SK-N-SH treated with all-trans-retinoic acid at 6 μM for 48 hours (cell line): Measurements from ENCODE around the gene KLHL21.
A peak's percentile ranks its signal among the peaks of the same experiment; 100 is the strongest.

Experiments
- ATAC-seq: fragments of 200-7000 bp; cut with Tn5 transposase; 3 replicates; pipeline ENCODE4 v1.9.1; 2020; ENCODE audit warnings: mild to moderate bottlenecking, moderate library complexity
- ARNTL ChIP-seq: fragments of 450-650 bp; formaldehyde crosslinking; IDR thresholded peaks from 2 replicates; pipeline ENCODE4 v1.5.0; 2020; ENCODE audit warnings: low read depth, mild to moderate bottlenecking, moderate library complexity, borderline replicate concordance
- CSDC2 ChIP-seq: fragments of 250-450 bp; sonication (Bioruptor Pico); IDR thresholded peaks from 2 replicates; pipeline ENCODE4 v1.5.0; 2020; ENCODE audit warnings: mild to moderate bottlenecking, moderate library complexity
- CSRNP3 ChIP-seq: fragments of 250-450 bp; sonication (Bioruptor Pico); IDR thresholded peaks from 2 replicates; pipeline ENCODE4 v1.5.1; 2021; ENCODE audit warnings: mild to moderate bottlenecking, moderate library complexity
- ESRRG ChIP-seq: fragments of 250-450 bp; sonication (Bioruptor Pico); IDR thresholded peaks from 2 replicates; pipeline ENCODE4 v1.6.1; 2021; ENCODE audit warnings: mild to moderate bottlenecking
- GLIS3 ChIP-seq: fragments of 250-450 bp; sonication (Bioruptor Pico); IDR thresholded peaks from 2 replicates; pipeline ENCODE4 v1.5.0; 2020; ENCODE audit warnings: mild to moderate bottlenecking, moderate library complexity
- ISL1 ChIP-seq: fragments of 250-450 bp; sonication (Bioruptor Pico); IDR thresholded peaks from 2 replicates; pipeline ENCODE4 v2.1.2; 2022; ENCODE audit warnings: mild to moderate bottlenecking, moderate library complexity
- OSR1 ChIP-seq: fragments of 250-450 bp; sonication (Bioruptor Pico); IDR thresholded peaks from 2 replicates; pipeline ENCODE4 v1.8.0; 2022; ENCODE audit warnings: moderate library complexity, mild to moderate bottlenecking, inconsistent platforms
- PATZ1 ChIP-seq: fragments of 250-450 bp; sonication (Bioruptor Pico); IDR thresholded peaks from 2 replicates; pipeline ENCODE4 v1.8.0; 2020; ENCODE audit warnings: mild to moderate bottlenecking, moderate library complexity, borderline replicate concordance
- POU6F1 ChIP-seq: fragments of 250-450 bp; sonication (Bioruptor Pico); IDR thresholded peaks from 2 replicates; pipeline ENCODE4 v1.8.0; 2021; ENCODE audit warnings: low read depth, mild to moderate bottlenecking, moderate library complexity, borderline replicate concordance
- PPARA ChIP-seq: fragments of 250-450 bp; sonication (Bioruptor Pico); IDR thresholded peaks from 2 replicates; pipeline ENCODE4 v1.5.0; 2020; ENCODE audit warnings: mild to moderate bottlenecking, borderline replicate concordance
- RARB ChIP-seq: fragments of 250-450 bp; sonication (Bioruptor Pico); IDR thresholded peaks from 2 replicates; pipeline ENCODE4 v1.8.0; 2021; ENCODE audit warnings: mild to moderate bottlenecking, moderate library complexity
- TCF4 ChIP-seq: fragments of 250-450 bp; sonication (Bioruptor Pico); IDR thresholded peaks from 2 replicates; pipeline ENCODE4 v1.8.0; 2021; ENCODE audit warnings: mild to moderate bottlenecking, moderate library complexity, borderline replicate concordance
- TOX ChIP-seq: fragments of 250-450 bp; sonication (Bioruptor Pico); IDR thresholded peaks from 2 replicates; pipeline ENCODE4 v1.8.0; 2021; ENCODE audit warnings: mild to moderate bottlenecking, moderate library complexity, borderline replicate concordance
- TSHZ2 ChIP-seq: fragments of 250-450 bp; sonication (Bioruptor Pico); IDR thresholded peaks from 2 replicates; pipeline ENCODE4 v1.5.0; 2020; ENCODE audit warnings: mild to moderate bottlenecking, moderate library complexity
- ZC3H10 ChIP-seq: fragments of 250-450 bp; sonication (Bioruptor Pico); IDR thresholded peaks from 2 replicates; pipeline ENCODE4 v1.5.1; 2021; ENCODE audit warnings: mild to moderate bottlenecking, moderate library complexity
- ZFP3 ChIP-seq: fragments of 250-450 bp; sonication (Bioruptor Pico); IDR thresholded peaks from 2 replicates; pipeline ENCODE4 v1.5.0; 2020; ENCODE audit warnings: mild to moderate bottlenecking, moderate library complexity
- ZFP30 ChIP-seq: fragments of 450-650 bp; formaldehyde crosslinking; IDR thresholded peaks from 2 replicates; pipeline ENCODE4 v1.5.0; 2022; ENCODE audit warnings: mild to moderate bottlenecking, moderate library complexity
- ZNF565 ChIP-seq: fragments of 450-650 bp; formaldehyde crosslinking; conservative IDR thresholded peaks from 2 replicates; pipeline ENCODE4 v1.5.0; 2020; ENCODE audit warnings: low read depth, mild to moderate bottlenecking, moderate library complexity
- ZNF70 ChIP-seq: fragments of 450-650 bp; formaldehyde crosslinking; IDR thresholded peaks from 2 replicates; pipeline ENCODE4 v1.5.0; 2020; ENCODE audit warnings: mild to moderate bottlenecking, moderate library complexity
- ZNF8 ChIP-seq: fragments of 450-650 bp; formaldehyde crosslinking; IDR thresholded peaks from 2 replicates; pipeline ENCODE4 v1.5.0; 2020; ENCODE audit warnings: mild to moderate bottlenecking, moderate library complexity
- TF ChIP-seq, protein P1 (sequence below): fragments of 250-450 bp; sonication (Bioruptor Pico); IDR thresholded peaks from 2 replicates; pipeline ENCODE4 v1.5.1; 2020; ENCODE audit warnings: low read depth, mild to moderate bottlenecking, moderate library complexity

The KLHL21 gene

DNA sequence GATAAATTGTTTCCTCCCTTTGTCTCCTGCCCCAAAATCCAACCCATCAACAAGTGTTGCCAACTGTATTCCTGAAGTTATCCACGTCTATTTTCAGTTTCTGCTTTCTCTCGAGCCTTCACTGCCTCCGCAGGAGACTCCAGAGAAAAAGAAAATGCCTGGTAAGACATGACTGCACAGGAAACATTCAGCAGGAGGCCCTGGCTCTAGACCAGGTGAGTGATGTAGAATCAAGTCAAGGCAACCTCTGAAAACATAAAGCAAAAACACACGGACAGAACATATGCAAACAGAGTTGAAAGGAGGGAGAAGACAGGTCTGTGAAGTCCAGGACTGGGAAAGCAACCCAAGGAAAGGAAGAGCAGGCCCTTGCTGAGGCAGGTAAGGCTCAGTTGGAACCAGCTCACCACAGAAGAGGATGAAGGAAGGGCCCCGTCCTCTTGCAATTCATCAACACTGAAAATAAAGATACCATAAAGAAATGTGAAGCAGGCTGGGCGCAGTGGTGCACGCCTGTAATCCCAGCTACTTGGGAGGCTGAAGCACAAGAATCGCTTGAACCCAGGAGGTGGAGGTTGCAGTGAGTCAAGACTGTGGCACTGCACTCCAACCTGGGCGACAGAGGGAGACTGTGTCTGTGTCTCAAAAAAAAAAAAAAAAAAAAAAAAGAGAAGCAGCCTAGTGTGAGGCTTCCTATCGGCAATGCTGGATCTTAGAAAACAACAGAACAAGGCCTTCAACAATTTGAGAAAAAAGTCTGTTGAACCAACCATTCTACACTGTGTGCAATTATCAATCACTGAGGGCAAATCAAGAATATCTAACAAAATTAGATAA, 57.2 kb downstream of the KLHL21 start:
- TF ChIP-seq PPARA (CRISPR knock-in tag) (no peak), ZC3H10 (CRISPR knock-in tag) (no peak), TOX (CRISPR knock-in tag) (no peak), ISL1 (CRISPR knock-in tag) (no peak), GLIS3 (CRISPR knock-in tag) (no peak), ARNTL (CRISPR knock-in tag) (no peak), TSHZ2 (CRISPR knock-in tag) (no peak), ZNF8 (no peak), TCF4 (CRISPR knock-in tag) (no peak)
- TF ChIP-seq, protein P1, sequence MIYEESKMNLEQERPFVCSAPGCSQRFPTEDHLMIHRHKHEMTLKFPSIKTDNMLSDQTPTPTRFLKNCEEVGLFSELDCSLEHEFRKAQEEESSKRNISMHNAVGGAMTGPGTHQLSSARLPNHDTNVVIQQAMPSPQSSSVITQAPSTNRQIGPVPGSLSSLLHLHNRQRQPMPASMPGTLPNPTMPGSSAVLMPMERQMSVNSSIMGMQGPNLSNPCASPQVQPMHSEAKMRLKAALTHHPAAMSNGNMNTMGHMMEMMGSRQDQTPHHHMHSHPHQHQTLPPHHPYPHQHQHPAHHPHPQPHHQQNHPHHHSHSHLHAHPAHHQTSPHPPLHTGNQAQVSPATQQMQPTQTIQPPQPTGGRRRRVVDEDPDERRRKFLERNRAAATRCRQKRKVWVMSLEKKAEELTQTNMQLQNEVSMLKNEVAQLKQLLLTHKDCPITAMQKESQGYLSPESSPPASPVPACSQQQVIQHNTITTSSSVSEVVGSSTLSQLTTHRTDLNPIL: no peak

DNA sequence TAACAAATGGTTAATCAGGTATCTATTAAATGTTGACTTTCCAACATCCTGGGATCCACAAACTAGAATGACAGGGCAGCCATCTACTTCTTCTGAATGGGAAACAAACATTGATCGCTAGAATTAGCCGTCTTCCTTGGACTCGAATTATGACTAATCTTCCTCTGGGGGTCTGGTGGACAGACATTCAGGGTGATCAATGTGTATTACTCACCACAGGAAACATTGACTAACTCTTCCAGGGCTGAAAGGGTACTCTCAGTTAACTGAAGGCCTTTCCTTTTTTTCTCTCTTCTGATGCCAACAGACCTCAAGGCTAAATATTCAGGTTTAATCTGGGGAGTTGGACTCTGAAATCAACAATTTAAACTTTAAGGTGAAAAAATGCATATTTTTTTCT, 57.8 kb downstream of the KLHL21 start:
- no peak for TF ChIP-seq ISL1 (CRISPR knock-in tag)
- TF ChIP-seq TSHZ2 (CRISPR knock-in tag): no peak
- TF ChIP-seq ZNF8: no peak
- no peak for TF ChIP-seq CSRNP3 (CRISPR knock-in tag)
- TF ChIP-seq TCF4 (CRISPR knock-in tag): no peak
- TF ChIP-seq OSR1 (CRISPR knock-in tag): no peak
- TF ChIP-seq POU6F1 (CRISPR knock-in tag): no peak
- TF ChIP-seq RARB: no peak
- no peak for TF ChIP-seq ESRRG
- TF ChIP-seq ZC3H10 (CRISPR knock-in tag): no peak
- TF ChIP-seq ZNF565: no peak
- no peak for TF ChIP-seq ZNF70
- TF ChIP-seq PPARA (CRISPR knock-in tag): no peak
- no peak for TF ChIP-seq ZFP30
- no peak for TF ChIP-seq PATZ1 (CRISPR knock-in tag)
- no peak for TF ChIP-seq ZFP3 (CRISPR knock-in tag)
- TF ChIP-seq TOX (CRISPR knock-in tag): no peak
- TF ChIP-seq ARNTL (CRISPR knock-in tag): no peak
- TF ChIP-seq CSDC2 (CRISPR knock-in tag): no peak
- TF ChIP-seq, all 23 proteins: peak for 0
- peak; percentile 57 for ATAC-seq

More for the DNA sequence above, 57.2 kb downstream of the KLHL21 start:
- peak; percentile 53 for ATAC-seq
